ENCODE measurements around the gene BRSK2. TPM values are rescaled to one million over a fixed set of nuclear protein-coding genes. Genes with fewer than 3 reads are reported as not detected.

The BRSK2 gene
- total and polyA plus RNA-seq, 2 donors: 0.14 to 1.1 TPM

- no peak for DNase-seq (ENCODE audit: low read depth in 6 of 9, low spot score in 9 of 9)
- Histone ChIP-seq H3K9me3 (ENCODE audit: control insufficient read depth in 2 of 2, insufficient read depth in 1 of 2, low read length in 1 of 2) (peaks cover 0 to 7% of the 10 kb centered on the region in 2 donors), H3K27me3 (ENCODE audit: control insufficient read depth in 2 of 2, insufficient read depth in 1 of 2, low read length in 1 of 2) (no peaks in the 10 kb centered on the region), H3K36me3 (ENCODE audit: control insufficient read depth in 2 of 2, insufficient read depth in 2 of 2, low read length in 1 of 2) (peaks cover 0 to 20% of the 10 kb centered on the region in 2 donors), H3K4me3 (ENCODE audit: low read length in 2 of 2) (no peak overlapping the region), H3K27ac (ENCODE audit: low read depth in 1 of 2, low read length in 1 of 2) (no peak overlapping the region), H3K4me1 (ENCODE audit: control insufficient read depth in 2 of 2, insufficient read depth in 2 of 2, low read length in 2 of 2) (peaks cover 0 to 5% of the 10 kb centered on the region in 2 donors)
- WGBS: 94% methylated on average over 20 of the region's 20 CpGs
Observed at GRCh38 chr11:1502954-1503707, 113.4 kb downstream of the BRSK2 start.

- H3K4me3 ChIP-seq (ENCODE audit: low read length in 2 of 2): no peak overlapping the region
- peaks cover 0 to 7% of the 10 kb centered on the region in 2 donors for H3K9me3 ChIP-seq (ENCODE audit: control insufficient read depth in 2 of 2, insufficient read depth in 1 of 2, low read length in 1 of 2)
- peaks cover 0 to 5% of the 10 kb centered on the region in 2 donors for H3K4me1 ChIP-seq (ENCODE audit: control insufficient read depth in 2 of 2, insufficient read depth in 2 of 2, low read length in 2 of 2)
- WGBS: 98% methylated on average over 14 of the region's 14 CpGs
- no peaks in the 10 kb centered on the region for H3K27me3 ChIP-seq (ENCODE audit: control insufficient read depth in 2 of 2, insufficient read depth in 1 of 2, low read length in 1 of 2)
- H3K27ac ChIP-seq (ENCODE audit: low read depth in 1 of 2, low read length in 1 of 2): no peak overlapping the region
- no peak for DNase-seq (ENCODE audit: low read depth in 6 of 9, low spot score in 9 of 9)
- H3K36me3 ChIP-seq (ENCODE audit: control insufficient read depth in 2 of 2, insufficient read depth in 2 of 2, low read length in 1 of 2): peaks cover 0 to 17% of the 10 kb centered on the region in 2 donors
Observed at GRCh38 chr11:1503708-1504104, 114.0 kb downstream of the BRSK2 start.

- no peak for DNase-seq (ENCODE audit: low read depth in 6 of 9, low spot score in 9 of 9)
- no peak overlapping the region for H3K4me3 ChIP-seq (ENCODE audit: low read length in 2 of 2)
Observed at GRCh38 chr11:1504138-1504537, 114.4 kb downstream of the BRSK2 start.

GRCh38 chr11:1504581-1505290, 115.0 kb downstream of the BRSK2 start:
- Histone ChIP-seq H3K4me3 (ENCODE audit: low read length in 2 of 2) (no peak overlapping the region), H3K9me3 (ENCODE audit: control insufficient read depth in 2 of 2, insufficient read depth in 1 of 2, low read length in 1 of 2) (peaks cover 0 to 3% of the 10 kb centered on the region in 2 donors), H3K27ac (ENCODE audit: low read depth in 1 of 2, low read length in 1 of 2) (no peak overlapping the region), H3K27me3 (ENCODE audit: control insufficient read depth in 2 of 2, insufficient read depth in 1 of 2, low read length in 1 of 2) (no peaks in the 10 kb centered on the region), H3K4me1 (ENCODE audit: control insufficient read depth in 2 of 2, insufficient read depth in 2 of 2, low read length in 2 of 2) (peaks cover 0 to 5% of the 10 kb centered on the region in 2 donors), H3K36me3 (ENCODE audit: control insufficient read depth in 2 of 2, insufficient read depth in 2 of 2, low read length in 1 of 2) (peaks cover 0 to 13% of the 10 kb centered on the region in 2 donors)
- DNase-seq (ENCODE audit: low read depth in 6 of 9, low spot score in 9 of 9): no peak
- WGBS: 97% methylated on average over 28 of the region's 28 CpGs

More at GRCh38 chr11:1504138-1504537, 114.4 kb downstream of the BRSK2 start:
- Histone ChIP-seq H3K27me3 (ENCODE audit: control insufficient read depth in 2 of 2, insufficient read depth in 1 of 2, low read length in 1 of 2) (no peaks in the 10 kb centered on the region), H3K9me3 (ENCODE audit: control insufficient read depth in 2 of 2, insufficient read depth in 1 of 2, low read length in 1 of 2) (peaks cover 0 to 7% of the 10 kb centered on the region in 2 donors), H3K27ac (ENCODE audit: low read depth in 1 of 2, low read length in 1 of 2) (no peak overlapping the region), H3K4me1 (ENCODE audit: control insufficient read depth in 2 of 2, insufficient read depth in 2 of 2, low read length in 2 of 2) (peaks cover 0 to 5% of the 10 kb centered on the region in 2 donors), H3K36me3 (ENCODE audit: control insufficient read depth in 2 of 2, insufficient read depth in 2 of 2, low read length in 1 of 2) (peaks cover 0 to 17% of the 10 kb centered on the region in 2 donors)
- 96% methylated on average over 9 of the region's 9 CpGs for WGBS

DNA sequence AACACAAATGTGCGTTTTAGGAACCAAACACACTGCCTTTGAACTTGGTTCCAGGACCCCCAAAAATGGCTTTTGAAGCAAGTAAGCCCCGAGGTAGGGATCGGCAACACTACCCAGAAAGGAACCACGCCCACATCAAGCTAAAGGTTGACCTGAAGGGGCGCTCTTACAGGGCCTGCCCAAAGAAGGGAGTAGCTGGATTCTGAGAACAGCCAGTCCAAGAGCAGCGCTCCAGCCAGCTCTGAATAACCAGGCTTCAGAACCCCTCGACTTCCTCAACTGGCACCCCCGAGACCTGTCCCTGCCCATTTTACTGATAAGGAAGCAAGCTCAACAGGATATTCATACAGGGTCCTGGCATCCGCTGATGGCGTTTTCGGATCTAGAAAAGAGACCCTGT, 115.7 kb downstream of the BRSK2 start:
- Histone ChIP-seq H3K27ac (ENCODE audit: low read depth in 1 of 2, low read length in 1 of 2) (no peak overlapping the region), H3K4me1 (ENCODE audit: control insufficient read depth in 2 of 2, insufficient read depth in 2 of 2, low read length in 2 of 2) (peaks cover 0 to 5% of the 10 kb centered on the region in 2 donors), H3K36me3 (ENCODE audit: control insufficient read depth in 2 of 2, insufficient read depth in 2 of 2, low read length in 1 of 2) (peaks cover 0 to 6% of the 10 kb centered on the region in 2 donors), H3K4me3 (ENCODE audit: low read length in 2 of 2) (no peak overlapping the region), H3K9me3 (ENCODE audit: control insufficient read depth in 2 of 2, insufficient read depth in 1 of 2, low read length in 1 of 2) (peaks cover 0 to 3% of the 10 kb centered on the region in 2 donors), H3K27me3 (ENCODE audit: control insufficient read depth in 2 of 2, insufficient read depth in 1 of 2, low read length in 1 of 2) (no peaks in the 10 kb centered on the region)
- DNase-seq (ENCODE audit: low read depth in 6 of 9, low spot score in 9 of 9): no peak
- WGBS: 94% methylated on average over 11 of the region's 11 CpGs

- no peak overlapping the region for H3K27ac ChIP-seq (ENCODE audit: low read depth in 1 of 2, low read length in 1 of 2)
- no peak for DNase-seq (ENCODE audit: low read depth in 6 of 9, low spot score in 9 of 9)
- no peaks in the 10 kb centered on the region for H3K36me3 ChIP-seq (ENCODE audit: control insufficient read depth in 2 of 2, insufficient read depth in 2 of 2, low read length in 1 of 2)
- no peak overlapping the region for H3K4me3 ChIP-seq (ENCODE audit: low read length in 2 of 2)
- no peaks in the 10 kb centered on the region for H3K27me3 ChIP-seq (ENCODE audit: control insufficient read depth in 2 of 2, insufficient read depth in 1 of 2, low read length in 1 of 2)
- peaks cover 0 to 6% of the 10 kb centered on the region in 2 donors for H3K4me1 ChIP-seq (ENCODE audit: control insufficient read depth in 2 of 2, insufficient read depth in 2 of 2, low read length in 2 of 2)
- WGBS: 93% methylated on average over 9 of the region's 9 CpGs
- peaks cover 0 to 3% of the 10 kb centered on the region in 2 donors for H3K9me3 ChIP-seq (ENCODE audit: control insufficient read depth in 2 of 2, insufficient read depth in 1 of 2, low read length in 1 of 2)
Observed at GRCh38 chr11:1506981-1507380, 117.2 kb downstream of the BRSK2 start.

- no peaks in the 10 kb centered on the region for H3K36me3 ChIP-seq (ENCODE audit: control insufficient read depth in 2 of 2, insufficient read depth in 2 of 2, low read length in 1 of 2)
- WGBS: 72% methylated on average over 21 of the region's 21 CpGs
- H3K27me3 ChIP-seq (ENCODE audit: control insufficient read depth in 2 of 2, insufficient read depth in 1 of 2, low read length in 1 of 2): no peaks in the 10 kb centered on the region
- peaks cover 0 to 3% of the 10 kb centered on the region in 2 donors for H3K9me3 ChIP-seq (ENCODE audit: control insufficient read depth in 2 of 2, insufficient read depth in 1 of 2, low read length in 1 of 2)
- DNase-seq (ENCODE audit: low read depth in 6 of 9, low spot score in 9 of 9): no peak
- no peak overlapping the region for H3K27ac ChIP-seq (ENCODE audit: low read depth in 1 of 2, low read length in 1 of 2)
- peaks cover 0 to 9% of the 10 kb centered on the region in 2 donors for H3K4me1 ChIP-seq (ENCODE audit: control insufficient read depth in 2 of 2, insufficient read depth in 2 of 2, low read length in 2 of 2)
- H3K4me3 ChIP-seq (ENCODE audit: low read length in 2 of 2): no peak overlapping the region
Observed at GRCh38 chr11:1507381-1508140, 117.8 kb downstream of the BRSK2 start.

DNA sequence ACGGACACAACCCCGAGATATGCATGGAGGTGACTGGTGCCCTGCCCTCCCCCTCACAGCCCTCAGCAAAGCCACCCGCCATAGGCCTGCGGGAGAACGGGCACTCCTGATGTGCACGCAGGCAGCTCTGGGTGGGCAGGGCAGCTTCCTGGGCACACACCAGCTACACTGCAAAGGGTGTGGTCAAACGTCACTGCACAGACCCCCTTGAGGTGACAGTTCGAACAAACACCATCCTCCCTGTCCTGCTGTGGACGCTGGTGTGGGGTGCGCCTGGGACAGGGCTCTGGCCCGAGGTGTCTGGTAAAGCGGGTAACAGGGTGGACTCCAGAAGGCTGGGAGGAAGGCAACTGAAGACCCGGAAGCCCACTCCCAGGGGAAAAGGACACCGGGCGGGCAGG, 118.8 kb downstream of the BRSK2 start:
- Histone ChIP-seq H3K9me3 (ENCODE audit: control insufficient read depth in 2 of 2, insufficient read depth in 1 of 2, low read length in 1 of 2) (peaks cover 0 to 3% of the 10 kb centered on the region in 2 donors), H3K27ac (ENCODE audit: low read depth in 1 of 2, low read length in 1 of 2) (no peak overlapping the region), H3K36me3 (ENCODE audit: control insufficient read depth in 2 of 2, insufficient read depth in 2 of 2, low read length in 1 of 2) (no peaks in the 10 kb centered on the region), H3K27me3 (ENCODE audit: control insufficient read depth in 2 of 2, insufficient read depth in 1 of 2, low read length in 1 of 2) (no peaks in the 10 kb centered on the region), H3K4me1 (ENCODE audit: control insufficient read depth in 2 of 2, insufficient read depth in 2 of 2, low read length in 2 of 2) (peaks cover 0 to 9% of the 10 kb centered on the region in 2 donors), H3K4me3 (ENCODE audit: low read length in 2 of 2) (no peak overlapping the region)
- no peak for DNase-seq (ENCODE audit: low read depth in 6 of 9, low spot score in 9 of 9)
- WGBS: 87% methylated on average over 15 of the region's 15 CpGs
